Measurements from ENCODE around the gene WWOX.
"Not testable (repeated sequence)": the region's sequence is repeated elsewhere in the genome, so short reads cannot be mapped to it uniquely, and the experiment has no call there.

Gene WWOX

GRCh38 chr16:79204486-79204885, 1105.0 kb downstream of the WWOX start:
- no peak overlapping the region for H3K4me3 ChIP-seq (ENCODE audit: low read depth, low read length)

GRCh38 chr16:79206889-79207288, 1107.4 kb downstream of the WWOX start:
- no peak overlapping the region for H3K4me3 ChIP-seq (ENCODE audit: low read depth, low read length)

GRCh38 chr16:79209308-79209707, 1109.9 kb downstream of the WWOX start:
- H3K4me3 ChIP-seq (ENCODE audit: low read depth, low read length), result no peak overlapping the region

- no peak overlapping the region for H3K4me3 ChIP-seq (ENCODE audit: low read depth, low read length)
Observed at GRCh38 chr16:79210607-79211006, 1111.2 kb downstream of the WWOX start.

- H3K4me3 ChIP-seq (ENCODE audit: low read depth, low read length), result no peak overlapping the region
Observed at GRCh38 chr16:79211586-79211985, 1112.1 kb downstream of the WWOX start.

GRCh38 chr16:79212114-79212791, 1112.8 kb downstream of the WWOX start:
- no peak overlapping the region for H3K4me3 ChIP-seq (ENCODE audit: low read depth, low read length)

- no peak overlapping the region for H3K4me3 ChIP-seq (ENCODE audit: low read depth, low read length)
Observed at GRCh38 chr16:79213214-79213613, 1113.8 kb downstream of the WWOX start.

GRCh38 chr16:79215289-79215688, 1115.8 kb downstream of the WWOX start:
- no peak overlapping the region for H3K4me3 ChIP-seq (ENCODE audit: low read depth, low read length)

GRCh38 chr16:79217375-79218011, 1118.0 kb downstream of the WWOX start:
- no peak overlapping the region for H3K4me3 ChIP-seq (ENCODE audit: low read depth, low read length)

- no peak overlapping the region for H3K4me3 ChIP-seq (ENCODE audit: low read depth, low read length)
Observed at GRCh38 chr16:79218351-79218750, 1118.9 kb downstream of the WWOX start.

- not testable (repeated sequence) for H3K4me3 ChIP-seq (ENCODE audit: low read depth, low read length)
Observed at GRCh38 chr16:79225994-79226393, 1126.5 kb downstream of the WWOX start.

GRCh38 chr16:79229361-79229760, 1129.9 kb downstream of the WWOX start:
- no peak overlapping the region for H3K4me3 ChIP-seq (ENCODE audit: low read depth, low read length)

- H3K4me3 ChIP-seq (ENCODE audit: low read depth, low read length), result not testable (repeated sequence)
Observed at GRCh38 chr16:79245700-79246099, 1146.2 kb downstream of the WWOX start.

- H3K4me3 ChIP-seq (ENCODE audit: low read depth, low read length), result no peak overlapping the region
Observed at GRCh38 chr16:79247386-79247785, 1147.9 kb downstream of the WWOX start.

GRCh38 chr16:79248351-79248750, 1148.9 kb downstream of the WWOX start:
- H3K4me3 ChIP-seq (ENCODE audit: low read depth, low read length), result no peak overlapping the region

GRCh38 chr16:79250502-79251098, 1151.1 kb downstream of the WWOX start:
- no peak overlapping the region for H3K4me3 ChIP-seq (ENCODE audit: low read depth, low read length)

- no peak overlapping the region for H3K4me3 ChIP-seq (ENCODE audit: low read depth, low read length)
Observed at GRCh38 chr16:79253100-79253631, 1153.7 kb downstream of the WWOX start.

GRCh38 chr16:79257953-79258490, 1158.6 kb downstream of the WWOX start:
- no peak overlapping the region for H3K4me3 ChIP-seq (ENCODE audit: low read depth, low read length)

- not testable (repeated sequence) for H3K4me3 ChIP-seq (ENCODE audit: low read depth, low read length)
Observed at GRCh38 chr16:79260890-79261289, 1161.4 kb downstream of the WWOX start.

GRCh38 chr16:79261481-79261940, 1162.1 kb downstream of the WWOX start:
- no peak overlapping the region for H3K4me3 ChIP-seq (ENCODE audit: low read depth, low read length)

- no peak overlapping the region for H3K4me3 ChIP-seq (ENCODE audit: low read depth, low read length)
Observed at GRCh38 chr16:79261944-79262552, 1162.6 kb downstream of the WWOX start.
